ENCODE measurements around the gene TRAF3.

Gene TRAF3

DNA sequence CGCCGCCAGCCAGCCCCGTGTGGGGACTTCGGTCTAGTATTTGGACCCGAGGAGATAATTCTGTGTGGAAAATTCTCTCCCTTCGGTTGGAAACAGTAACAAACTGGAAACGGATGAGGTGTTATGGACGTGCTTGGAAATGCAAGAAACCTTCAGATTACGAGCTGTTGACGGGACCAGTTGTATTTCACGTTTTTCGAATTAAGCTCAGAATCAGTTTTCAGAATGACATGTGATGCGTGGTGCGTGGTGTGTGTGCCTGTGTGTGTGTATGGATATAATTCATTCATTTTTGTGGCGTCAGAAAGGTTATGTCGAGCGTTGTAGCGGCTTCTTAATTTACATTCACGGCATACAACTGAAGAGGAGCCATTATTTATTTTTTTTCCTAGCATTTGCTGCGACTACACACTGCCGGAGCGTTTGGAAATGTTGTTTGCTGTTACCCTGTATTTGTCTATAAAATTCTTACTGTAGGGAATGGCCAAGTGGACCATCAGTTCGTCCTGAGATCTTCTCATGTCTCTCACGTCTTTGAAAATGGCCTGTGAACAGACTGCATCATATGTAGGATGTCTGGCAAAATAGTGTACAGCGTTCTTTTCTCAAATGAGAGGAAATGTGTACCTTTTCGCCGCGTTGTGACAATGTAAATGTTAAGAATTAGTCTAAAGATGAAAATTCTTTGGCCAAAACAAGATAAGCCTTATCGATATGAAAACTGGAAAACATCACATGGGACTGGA lies 1.3 kb downstream of the TRAF3 start:
- peak; percentile 43 to 68 (median 66) for DNase-seq

DNA sequence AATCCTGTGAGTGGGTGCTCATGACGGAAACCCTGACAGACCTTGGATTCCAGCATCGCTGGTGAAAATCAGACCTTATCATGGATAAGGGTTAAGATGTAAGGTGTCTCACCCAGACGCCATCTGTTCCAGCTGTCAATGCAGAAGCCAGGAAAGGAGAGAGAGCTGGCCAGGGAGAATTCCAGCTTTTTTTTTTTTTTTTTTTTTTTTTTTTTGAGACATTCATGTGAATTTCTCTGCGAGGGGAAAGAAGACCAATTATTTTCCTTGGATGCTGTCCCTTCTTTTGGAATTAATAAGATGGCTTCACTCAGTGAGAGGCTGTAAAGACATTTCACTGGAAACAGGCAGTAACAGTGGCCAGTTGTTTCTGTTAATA lies 1.8 kb downstream of the TRAF3 start:
- DNase-seq = peak in 1 of 3 experiments; percentile 54

DNA sequence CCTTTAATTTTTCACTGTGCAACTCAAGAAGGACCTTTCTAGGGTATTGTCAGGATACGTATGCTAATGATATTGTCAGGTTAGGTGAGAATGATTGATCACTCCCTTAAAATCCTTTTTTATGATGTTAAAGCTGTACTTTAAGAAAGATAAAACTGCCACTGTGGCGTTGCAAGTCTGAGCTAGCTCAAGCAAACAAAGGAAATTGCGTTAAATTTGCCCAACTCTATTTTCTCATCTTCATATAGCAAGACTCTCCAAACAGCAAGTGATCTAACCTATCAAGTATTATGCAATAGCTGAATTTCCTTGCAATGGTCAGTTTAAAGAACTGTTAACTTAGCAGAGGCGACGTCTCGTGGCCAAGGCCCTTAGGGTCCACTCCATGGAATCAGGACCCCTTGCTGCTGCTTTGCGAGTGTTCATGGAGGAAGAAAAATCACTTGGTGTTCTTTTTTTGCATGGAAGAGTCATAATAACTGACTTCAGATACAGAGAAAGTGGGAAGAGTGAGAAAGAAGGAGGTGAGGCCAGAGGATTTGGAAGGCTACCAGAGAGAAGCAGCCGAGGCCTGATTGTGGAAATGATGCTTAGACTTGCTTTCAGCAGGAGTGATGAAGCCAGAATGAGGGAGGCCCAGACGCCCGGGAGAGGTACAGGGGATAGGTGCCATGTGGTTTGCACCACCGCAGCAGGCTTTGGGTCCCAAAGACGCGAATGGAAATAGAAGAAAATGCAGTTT lies 2.5 kb downstream of the TRAF3 start:
- DNase-seq = no peak

DNA sequence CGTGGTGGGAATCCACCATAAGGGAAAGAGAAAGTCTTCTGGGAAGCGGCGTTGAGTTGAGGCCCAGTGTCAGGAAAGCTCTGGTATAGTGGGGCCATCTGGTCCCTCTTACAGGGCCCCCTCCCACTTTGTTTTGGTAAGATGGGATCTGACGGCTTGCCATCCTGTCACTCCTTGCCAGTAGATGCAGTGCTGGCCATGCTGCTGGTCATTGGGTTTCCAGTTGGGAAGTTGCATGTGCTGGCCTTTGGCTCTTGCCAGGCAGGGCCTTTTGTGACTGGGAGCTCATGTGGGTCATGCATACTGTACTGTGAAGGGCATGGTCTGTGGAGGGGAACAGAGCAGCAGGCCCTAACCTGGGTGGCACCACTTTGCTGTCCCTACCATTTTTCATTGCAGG lies 3.8 kb downstream of the TRAF3 start:
- no peak for DNase-seq

DNA sequence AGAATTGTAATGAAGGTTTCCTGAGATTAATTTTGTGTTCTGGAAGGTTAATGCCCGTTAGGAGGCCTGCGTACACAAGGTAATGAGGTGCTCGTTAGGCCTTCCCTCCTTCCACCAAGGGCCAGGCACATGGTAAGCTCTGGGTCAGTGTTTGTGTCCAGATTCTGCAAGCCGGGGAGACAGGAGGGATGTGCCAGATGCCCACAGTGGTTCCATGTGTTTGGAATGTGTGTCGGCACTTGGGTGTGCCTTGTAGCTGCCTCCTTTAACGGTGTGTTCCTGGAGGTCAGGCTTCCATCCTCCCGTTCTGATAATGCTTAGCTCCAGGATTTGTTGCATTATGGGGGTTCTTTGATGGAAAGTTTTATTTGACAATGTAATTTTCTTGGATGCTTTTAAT lies 5.7 kb downstream of the TRAF3 start:
- no peak for DNase-seq

DNA sequence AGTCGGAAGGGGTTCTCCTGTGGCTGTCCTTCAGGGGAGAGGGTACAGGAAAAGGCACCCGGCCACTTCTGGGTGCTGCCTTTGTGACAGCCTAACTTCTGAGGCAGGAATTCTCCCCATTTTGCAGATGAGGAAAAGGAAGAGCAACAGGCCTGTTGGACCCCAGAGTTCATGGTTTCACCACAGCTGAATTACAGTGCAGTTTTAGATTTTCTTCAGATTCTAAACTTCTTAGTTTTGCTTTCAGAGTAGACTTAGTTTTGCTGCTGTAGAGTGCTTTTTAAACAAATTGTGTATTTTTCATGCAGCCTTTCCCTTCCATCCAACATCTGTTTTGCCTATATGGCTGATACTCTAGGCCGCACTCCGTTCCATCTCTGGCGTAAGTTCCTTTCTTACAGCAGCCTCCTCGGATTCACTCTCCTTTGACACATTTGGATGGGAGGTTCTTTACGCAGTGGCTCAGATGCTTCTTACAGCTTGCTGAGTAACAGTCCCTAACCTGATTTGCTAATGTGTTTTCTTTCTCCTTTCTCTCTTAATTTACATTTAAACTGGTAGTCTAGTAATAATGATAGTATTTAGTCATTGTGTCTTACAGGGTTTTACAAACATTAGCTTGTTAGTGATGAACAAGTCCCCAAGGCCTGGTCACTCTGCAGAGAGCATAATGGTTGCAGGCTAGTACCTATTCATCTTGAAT lies 7.8 kb downstream of the TRAF3 start:
- DNase-seq = peak in 1 of 3 experiments; percentile 11

DNA sequence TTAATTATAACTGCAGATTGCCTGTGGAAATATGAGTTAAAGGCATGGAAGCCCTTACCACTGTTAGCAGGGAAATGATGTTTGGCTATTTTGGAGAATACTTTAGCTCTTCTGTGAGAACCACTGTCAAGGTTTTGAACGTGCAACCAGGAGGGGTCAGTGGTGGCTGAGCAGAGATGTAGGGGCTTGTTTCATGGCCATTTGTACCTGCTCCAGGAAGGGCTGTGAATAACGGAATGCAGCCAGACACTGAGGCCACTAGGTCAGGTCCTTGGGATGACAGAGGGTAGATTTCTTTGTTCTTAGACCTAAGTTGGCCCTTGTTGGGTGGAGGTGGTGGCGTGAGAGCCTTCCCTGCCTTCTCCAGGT lies 8.3 kb downstream of the TRAF3 start:
- no peak for DNase-seq

DNA sequence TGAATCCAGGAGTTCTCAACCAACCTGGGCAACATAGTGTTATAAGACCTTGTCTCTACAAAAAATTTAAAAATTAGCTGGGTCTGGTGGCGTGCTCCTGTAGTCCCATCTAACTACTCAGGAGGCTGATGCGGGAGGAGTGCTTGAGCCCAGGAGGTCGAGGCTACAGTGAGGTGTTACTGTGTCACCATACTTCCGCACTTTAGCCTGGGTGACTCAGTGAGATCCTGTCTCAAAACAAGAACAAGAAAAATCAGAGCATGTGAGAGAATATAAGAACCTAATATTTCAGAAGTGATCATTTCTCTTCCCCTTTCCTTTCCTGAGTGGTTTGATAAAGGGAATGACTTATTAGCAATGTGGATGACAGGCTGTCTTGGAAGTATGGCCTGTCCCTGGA lies 9.5 kb downstream of the TRAF3 start:
- DNase-seq = no peak

DNA sequence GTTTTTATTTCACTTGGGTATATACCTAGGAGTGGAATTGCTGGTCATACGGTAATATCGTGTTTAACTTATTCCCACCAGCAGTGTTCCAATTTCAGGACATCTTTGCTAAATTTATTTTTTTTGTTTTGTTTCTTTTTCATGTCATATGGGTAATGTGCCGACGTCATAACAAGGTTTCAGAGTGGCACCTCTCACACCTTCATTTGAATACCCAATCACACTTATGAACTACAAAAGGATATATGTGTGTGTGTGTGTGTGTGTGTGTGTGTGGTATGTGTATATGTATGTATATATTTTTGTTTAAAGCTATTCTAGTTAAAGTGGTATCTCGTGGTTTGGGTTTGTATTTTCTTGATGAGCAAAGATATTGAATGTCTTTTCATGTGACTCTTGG lies 12.1 kb downstream of the TRAF3 start:
- no peak for DNase-seq

DNA sequence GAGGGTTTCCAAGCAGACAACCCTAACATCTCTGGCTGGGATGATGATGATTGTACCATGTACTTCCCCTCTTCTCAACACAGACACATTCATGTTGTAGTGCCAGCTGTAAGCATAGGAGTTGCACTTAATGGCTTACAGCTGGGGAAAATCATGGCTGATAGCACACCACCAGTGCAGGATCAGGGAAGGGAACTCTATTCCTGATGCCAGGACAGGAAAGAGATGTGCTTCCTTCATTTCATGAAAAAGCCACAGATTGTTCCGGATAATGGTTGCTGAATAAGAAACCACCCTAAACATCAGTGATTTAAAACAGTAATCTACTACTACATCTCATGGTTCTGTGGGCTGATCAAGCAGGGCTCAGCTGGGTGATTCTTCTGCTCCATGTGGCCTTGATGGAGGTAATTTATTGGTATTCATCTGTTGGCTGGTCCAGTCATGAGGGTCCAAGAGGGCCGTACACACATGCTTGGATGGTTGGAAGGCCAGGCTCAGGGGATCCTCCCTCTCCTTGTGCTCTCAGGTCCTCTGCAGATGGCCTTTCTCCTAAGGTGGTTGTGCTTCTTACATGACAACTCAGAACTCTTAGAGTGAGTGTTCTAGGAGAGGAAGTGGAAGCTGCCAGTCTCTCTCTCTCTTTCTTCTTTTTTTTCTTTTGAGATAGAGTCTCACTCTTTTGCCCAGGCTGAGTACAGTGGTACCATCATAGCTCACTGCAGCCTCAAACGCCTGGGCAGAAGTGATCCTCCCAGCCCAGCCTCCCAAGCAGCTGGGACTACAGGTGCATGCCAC lies 16.5 kb downstream of the TRAF3 start:
- no peak for DNase-seq

DNA sequence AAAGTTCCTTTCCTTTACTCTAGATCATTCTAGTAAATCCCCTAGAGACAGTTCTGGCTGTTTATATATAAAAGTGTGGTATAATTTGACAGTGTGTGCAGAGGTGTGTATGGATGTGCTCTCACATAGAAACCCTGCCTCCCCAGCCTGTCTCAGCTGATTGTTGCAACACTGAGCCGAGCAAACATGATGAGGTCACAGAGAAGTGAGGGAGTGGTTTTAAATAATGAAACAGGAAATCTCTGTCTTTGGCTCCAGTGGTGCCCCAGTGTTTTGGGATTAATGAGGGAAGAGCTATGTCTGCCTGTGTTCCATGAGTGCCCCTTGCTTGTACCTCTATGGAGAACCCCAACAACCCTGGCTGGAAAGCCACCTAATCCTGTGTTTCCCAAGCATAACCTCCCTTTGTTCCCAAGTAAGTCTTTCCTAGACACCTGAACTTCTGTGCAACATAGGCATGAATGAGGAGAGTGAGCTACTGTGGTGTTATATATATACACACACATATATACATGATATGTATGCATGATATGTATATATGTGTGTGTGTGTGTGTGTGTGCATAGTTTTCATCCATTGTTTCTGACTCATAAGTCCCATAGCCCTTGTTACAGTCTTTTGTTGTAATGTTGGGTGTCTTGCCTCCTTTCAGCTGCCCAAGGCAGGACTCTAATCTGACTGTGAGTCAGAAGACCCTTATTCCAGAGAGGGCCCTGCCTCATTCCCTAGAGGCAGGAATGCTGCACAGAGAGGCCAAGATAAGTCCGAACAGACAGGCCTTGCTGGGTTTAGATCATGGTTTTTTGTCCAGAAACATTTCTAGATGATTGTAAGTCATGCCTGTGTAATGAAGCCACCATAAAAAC lies 18.0 kb downstream of the TRAF3 start:
- DNase-seq = peak in 2 of 3 experiments; percentile 57 to 73

DNA sequence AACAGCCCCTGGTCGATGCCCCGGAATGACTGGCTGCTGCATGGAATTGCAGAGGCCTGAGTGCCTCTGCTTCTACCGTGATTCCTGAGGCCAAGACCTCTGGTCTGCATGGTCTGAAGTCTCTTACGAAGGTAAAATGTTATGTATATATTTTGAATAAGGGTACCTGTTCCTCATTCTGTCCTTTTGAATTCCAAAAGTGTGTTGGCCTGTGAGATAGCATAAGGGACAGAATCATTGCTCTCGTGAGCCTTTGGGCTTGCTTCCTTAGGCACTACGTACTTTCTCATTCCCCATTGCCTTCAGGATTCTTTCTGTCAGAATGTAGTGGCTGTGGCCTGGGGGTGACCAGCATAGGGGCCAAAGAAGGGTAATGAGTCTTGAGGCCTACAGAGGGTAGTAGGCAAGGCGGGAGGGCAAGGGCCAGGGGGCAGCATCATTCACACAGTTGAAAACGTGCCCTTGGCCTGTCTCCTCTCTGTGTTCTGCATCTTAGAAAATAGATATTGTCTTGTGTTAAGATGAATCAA lies 19.5 kb downstream of the TRAF3 start:
- DNase-seq = no peak

DNA sequence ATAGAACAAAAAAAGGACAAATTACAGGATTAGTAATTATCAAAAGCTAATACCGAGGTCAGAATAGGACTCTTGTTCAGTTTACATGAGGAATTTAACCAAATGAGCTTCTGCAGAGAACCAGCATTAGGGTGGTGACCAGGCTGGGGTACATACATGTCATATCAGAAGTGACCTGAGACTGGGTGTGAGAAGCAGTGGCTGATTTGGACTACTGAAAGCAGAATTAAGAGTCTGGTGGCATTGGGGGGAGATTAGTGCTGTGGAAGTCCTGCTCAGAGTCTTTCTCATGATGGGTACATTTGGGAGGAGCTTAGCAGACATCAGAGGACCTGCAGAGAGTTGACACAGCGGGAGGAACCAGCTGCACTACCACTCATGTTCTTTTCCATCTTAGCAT lies 21.7 kb downstream of the TRAF3 start:
- no peak for DNase-seq

DNA sequence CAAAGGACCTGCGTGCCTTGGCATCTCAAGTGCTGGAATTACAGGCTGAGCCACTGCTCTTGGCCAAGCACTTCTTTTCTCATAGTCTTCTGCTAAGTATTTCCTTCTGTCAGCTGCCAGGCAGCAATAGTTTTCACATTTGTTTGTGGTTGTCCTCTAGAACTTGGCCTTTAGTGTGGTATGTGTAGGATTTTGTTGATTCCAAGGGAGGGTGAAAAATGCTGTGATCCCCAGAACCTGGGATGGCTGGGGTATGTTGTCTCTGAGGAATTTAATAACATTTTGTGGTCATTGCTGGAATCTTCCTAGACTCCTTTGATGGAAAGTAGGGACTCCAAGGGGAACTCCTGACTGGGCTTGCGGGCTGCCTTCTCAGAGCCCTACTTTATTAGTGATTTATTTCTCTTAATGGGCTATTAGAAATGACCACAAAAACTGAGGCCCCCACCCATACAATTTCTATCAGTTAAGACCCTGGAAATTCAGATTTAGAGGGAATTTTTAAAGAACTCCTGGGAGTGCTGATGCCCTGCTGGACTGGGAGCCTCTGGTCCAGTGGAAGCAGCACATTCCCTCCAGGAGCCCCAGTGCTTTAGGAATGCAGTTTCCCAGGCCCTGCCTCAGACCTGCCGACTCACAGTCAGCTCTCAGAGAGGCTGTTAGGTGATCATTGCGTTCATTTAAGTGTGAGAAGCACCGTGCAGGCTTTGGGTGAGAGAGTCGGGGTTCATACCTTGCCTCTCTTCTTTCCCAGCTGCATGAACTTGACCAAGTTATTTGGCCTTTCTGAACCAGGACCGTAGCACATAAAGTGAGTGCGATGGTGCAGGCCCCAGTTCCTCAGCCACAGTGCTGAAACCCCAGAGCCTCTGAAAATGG lies 22.7 kb downstream of the TRAF3 start:
- DNase-seq = no peak

DNA sequence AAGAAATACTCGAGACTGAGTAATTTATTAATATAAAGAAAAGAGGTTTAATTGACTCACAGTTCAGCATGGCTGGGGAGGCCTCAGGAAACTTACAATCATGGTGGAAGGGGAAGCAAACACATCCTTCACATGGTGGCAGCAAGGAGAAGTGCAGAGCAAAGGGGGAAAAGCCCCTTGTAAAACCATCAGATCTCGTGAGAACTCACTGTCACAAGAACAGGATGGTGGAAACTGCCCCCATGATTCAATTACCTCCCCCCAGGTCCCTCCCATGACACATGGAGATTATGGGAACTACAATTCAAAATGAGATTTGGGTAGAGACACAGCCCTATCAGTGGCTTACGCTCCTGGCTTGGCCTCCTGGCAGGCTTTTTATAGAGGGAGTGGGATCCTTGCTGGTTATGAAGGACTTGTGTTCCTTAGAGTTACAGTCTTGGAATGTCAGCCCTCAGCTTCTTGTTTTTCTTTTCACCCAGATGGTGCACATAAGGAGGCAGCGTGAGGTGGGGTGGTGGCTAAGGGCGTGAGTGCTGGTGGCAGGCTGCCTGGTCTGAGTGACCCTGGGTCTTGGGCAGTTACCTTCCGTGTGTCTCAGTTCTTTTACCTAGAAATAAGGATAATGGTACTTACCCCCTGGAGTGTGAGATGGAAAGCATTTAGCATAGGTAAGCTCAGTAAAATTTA lies 25.7 kb downstream of the TRAF3 start:
- no peak for DNase-seq

DNA sequence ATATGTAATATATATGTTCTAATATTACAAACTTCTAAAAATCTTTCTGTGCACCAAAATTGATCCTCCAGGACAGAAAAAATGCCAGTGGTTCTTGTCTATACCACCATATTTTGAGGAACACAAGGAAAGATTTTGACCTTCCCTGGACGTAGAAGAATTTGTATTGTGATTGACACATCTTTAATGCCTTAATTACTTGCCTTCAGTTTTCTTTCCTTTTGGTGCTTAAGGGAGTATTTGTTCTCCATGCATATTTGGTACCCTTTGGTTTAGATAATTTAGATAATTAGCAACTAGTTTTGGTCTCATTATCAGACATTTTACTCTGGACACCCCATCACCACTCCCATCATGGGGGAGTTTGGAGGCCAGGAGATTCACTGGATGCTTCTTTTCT lies 27.6 kb downstream of the TRAF3 start:
- no peak for DNase-seq

DNA sequence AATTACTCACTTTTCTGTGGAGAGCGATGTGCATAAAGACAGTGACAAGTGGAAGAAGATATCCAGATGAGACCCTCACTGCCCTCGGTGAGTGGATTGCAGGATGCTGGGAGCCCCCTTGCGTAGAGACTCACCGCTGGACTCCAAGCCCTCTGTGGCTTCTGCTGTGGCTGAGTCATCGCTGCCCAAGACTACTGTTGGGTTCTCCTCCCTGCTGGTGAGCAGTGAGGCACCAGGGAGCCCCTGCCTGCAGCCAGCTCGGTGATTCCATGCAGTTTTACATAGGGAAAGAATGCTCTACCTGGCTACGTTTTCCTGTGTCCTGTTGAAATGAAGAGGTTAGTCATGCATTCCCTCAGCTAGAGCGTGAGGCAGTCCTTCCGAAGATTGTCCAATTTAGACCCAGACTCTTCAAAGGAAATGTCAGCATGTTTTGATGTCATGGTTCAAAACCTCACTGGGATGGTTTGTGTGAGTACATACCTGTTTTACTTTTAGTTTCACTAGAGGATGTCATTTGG lies 28.2 kb downstream of the TRAF3 start:
- DNase-seq = no peak

DNA sequence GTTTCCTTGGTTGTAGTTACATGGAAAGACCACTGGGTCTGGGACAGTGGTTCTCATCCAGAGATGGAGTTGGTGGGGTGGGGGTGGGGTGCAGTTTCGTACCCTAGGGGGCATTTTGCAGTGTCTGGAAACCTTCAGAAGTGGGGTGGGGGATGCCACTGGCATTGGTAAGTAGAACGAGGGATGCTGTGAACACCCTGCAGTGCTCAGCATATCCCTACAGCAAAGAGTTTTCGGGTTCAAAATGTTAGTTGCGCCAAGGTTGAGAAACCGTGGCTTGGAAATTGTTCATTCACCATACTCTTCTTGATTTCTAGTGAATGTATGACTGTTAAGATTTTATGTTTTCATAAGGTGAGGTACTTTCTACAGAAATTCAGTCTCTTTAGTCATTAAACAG lies 28.7 kb downstream of the TRAF3 start:
- DNase-seq = no peak

DNA sequence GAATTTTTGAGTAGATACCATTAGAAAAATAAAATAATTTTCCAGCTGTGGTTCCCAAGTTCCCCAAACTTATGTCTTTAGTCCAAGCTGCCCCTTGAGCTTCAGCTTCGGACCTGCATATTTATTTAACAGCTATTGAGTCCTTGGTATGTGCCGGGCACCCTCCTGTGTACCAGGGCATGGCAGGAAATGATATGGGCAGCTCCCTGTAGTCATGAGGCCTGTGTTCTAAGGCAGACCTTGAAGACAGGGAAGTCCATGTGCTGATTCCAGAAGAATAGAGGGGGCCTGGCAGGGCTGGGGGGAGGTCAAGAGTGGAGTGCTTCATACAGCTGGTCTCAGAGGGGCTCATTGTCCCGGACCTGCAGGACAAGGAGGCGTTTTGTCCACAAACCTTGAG lies 29.2 kb downstream of the TRAF3 start:
- no peak for DNase-seq

DNA sequence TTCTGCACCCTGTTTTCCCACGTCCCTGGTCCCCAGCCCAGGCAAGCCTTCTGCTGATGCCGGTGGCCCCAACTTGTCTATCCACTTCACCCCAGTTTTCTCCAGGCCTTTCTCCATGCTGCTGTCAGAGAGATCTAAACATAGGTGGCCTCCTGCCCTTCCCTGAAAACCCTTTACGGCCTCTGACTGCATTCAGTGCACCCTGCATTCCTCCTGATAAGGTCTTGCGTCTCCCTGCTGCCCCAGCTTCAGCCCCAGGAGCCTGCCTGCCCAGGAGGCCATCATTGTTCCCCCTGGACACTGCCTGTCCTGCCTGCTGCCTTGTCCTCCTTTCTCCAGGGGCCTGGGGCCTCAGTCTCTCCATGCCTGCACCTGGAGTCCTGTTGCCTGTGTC lies 29.8 kb downstream of the TRAF3 start:
- DNase-seq = no peak

Data from NCI-H1417 (cell line).